GM18520 (cell line): ENCODE results near the gene ARHGEF12.
"Not testable (repeated sequence)": the region's sequence is repeated elsewhere in the genome, so short reads cannot be mapped to it uniquely, and the experiment has no call there.

Experiments
- ATAC-seq: cut with Tn5 transposase; IDR thresholded peaks from one replicate; pipeline ENCODE4 v1.9.1; 2021; ENCODE audit not compliant: unreplicated experiment

Gene ARHGEF12

DNA sequence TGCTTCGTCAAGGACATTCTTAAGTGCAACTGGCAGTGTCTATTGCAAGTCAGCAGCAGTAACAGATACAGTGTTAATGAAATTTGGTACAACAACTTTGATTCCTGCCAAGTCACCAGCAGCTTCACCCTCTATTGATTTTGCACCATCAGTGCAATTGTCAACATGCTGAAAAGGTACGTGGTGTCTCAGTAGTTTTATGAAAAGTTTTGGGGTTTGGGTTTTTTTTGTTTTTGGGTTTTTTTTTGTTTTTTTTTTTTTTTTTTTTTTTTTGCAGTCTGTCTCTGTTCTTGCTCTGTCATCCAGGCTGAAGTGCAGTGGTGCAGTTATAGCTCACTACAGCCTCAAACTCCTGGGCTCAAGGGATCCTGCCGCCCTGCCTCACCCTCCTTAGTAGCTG, 156.3 kb downstream of the ARHGEF12 start:
- no peak for ATAC-seq

DNA sequence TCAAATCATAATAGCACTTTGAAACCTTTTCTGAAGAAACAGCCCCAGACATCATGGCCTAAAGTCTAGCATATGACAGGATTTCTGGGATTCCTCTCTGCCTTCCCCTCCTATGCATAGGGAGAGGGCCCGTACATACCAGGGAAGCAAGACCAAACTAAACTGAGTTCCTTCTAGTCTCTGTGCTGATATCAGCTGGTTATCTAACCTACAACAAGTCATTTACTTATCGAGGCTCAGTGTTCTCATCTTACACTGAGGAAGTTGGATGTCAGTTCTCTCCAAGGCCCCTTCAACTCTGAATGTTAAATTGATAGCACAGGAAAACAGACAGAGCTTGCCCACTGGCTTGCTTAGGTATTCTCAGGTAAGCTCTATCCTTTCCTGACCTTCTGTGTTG, 158.4 kb downstream of the ARHGEF12 start:
- no peak for ATAC-seq

DNA sequence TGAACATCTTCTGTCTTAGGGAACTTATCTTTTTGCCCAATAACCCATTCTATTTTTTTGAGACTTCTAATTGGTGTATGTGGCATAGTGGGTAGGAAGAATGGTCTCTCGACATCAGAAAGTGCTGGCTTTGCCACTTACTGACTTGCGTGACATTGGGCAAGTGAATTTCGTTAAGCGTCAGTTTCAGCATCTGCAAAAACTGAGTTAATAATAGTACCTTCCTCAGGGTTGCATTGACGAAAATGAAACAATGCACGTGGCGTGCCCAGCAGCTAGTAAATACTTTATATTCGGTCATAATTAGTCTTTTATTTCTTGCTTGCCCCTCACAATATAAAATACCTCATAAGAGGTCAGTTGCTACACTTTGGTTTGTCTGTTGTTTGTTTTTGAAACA, 162.9 kb downstream of the ARHGEF12 start:
- no peak for ATAC-seq

DNA sequence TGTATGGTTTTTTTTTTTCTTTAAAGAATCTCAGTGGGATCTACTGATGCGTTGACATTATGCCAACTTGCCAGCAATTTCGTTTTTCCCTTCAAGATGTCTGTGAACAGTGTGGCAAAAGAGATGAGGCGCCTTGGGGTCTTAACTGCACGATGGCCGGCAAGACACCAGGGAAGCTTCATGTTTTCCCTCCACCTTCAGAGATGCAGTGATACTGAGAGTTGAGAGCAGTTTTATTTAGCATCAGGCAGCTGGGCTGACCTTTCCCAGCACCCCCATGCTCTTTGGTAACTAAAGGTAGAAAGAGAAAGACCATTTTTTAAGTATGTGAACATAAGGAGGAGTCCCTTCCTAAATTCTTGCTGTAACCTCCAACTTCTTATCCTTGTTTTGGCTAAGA, 163.6 kb downstream of the ARHGEF12 start:
- no peak for ATAC-seq

DNA sequence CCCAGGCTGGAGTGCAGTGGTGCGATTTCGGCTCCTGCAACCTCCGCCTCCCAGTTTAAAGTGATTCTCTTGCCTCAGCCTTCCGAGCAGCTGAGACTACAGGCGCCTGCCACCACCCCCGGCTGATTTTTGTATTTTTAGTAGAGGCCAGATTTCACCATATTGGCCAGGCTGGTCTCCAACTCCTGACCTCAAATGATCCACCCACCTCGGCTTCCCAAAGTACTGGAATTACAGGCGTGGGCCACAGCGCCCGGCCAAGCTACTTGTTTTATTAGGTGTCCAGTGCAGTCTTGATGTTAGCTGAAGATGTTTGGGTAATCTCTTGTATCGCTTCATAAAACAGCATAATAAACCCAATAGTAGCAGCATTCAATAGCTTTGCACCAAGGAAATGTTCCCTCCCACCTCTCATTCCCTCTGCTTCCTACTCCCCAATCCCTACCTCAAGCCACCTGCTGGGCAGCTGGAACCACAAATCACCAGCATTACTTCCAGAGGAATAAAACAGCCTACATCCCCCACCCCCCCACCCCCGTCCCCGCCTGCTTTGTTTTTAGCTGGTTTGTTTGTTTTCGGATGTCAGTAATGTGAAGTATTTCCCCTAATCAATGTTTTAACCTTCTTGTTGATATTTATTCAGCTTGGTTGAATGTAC, 164.3 kb downstream of the ARHGEF12 start:
- ATAC-seq, result no peak

DNA sequence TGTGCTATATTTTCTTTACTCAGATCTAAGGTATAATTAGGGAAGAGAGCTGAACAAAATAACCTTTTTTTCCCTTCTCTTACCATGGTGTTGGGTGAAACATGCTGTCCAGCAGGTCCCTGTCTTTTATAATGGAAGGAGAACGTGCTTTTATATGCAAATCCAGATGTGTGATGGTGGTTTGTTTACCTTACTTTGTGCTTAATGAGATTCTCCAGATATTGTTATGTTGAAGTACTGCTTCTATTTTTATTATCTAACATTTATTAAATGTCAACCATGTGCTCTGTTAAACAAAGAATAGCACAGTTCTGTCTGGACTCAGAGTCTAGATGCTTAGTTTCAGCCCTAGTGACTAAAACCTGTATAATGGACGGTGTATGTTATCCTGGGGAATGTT, 165.2 kb downstream of the ARHGEF12 start:
- no peak for ATAC-seq

DNA sequence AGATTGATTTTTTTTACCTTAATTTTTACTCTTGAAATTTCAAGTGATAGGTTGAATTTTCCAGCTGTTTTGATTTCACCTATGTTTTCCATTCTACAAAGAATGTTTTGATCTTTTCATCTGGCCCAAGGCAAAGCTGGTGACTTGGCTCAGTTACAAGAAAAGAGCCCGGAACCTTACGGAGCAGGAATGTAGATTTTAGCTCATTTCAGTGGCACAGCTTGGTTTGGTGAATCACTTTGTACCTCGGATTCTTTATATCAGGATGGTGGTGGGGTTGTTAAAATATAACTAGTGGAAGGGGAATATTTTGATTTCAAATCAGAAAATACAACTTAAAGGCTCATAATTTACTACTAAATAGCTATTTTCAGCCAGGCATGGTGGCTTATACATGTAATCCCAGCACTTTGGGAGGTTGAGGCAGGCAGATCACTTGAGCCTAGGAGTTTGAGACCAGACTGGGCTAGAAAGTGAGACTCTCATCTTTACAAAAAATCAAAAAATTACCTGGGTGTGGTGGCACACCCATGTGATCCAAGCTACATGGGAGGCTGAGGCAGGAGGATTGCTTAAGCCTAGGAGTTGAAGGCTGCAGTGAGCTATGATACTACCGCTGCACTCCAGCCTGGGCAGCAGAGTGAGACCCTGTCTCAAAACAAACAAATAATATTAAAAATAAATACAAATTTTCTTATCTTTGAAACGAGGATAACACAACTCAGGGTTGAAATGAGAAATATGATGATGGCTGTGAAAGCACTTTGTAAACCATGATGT, 166.0 kb downstream of the ARHGEF12 start:
- ATAC-seq, result no peak

DNA sequence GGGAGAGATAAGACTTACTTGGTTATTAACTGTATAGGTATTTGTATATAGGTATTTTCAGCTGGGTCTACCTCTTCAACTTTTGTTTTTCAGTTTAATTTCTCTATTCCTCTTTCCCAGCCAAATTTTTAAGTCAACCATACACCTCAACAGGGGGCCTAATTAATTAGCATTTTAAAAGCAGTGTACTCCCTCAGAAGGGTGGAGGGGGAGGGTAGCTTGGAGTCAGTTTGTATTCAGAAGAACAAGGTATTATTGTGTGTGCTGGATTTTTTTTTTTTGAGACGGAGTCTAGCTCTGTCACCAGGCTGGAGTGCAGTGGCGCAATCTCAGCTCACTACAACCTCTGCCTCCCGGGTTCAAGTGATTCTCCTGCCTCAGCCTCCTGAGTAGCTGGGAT, 167.3 kb downstream of the ARHGEF12 start:
- not testable (repeated sequence) for ATAC-seq

DNA sequence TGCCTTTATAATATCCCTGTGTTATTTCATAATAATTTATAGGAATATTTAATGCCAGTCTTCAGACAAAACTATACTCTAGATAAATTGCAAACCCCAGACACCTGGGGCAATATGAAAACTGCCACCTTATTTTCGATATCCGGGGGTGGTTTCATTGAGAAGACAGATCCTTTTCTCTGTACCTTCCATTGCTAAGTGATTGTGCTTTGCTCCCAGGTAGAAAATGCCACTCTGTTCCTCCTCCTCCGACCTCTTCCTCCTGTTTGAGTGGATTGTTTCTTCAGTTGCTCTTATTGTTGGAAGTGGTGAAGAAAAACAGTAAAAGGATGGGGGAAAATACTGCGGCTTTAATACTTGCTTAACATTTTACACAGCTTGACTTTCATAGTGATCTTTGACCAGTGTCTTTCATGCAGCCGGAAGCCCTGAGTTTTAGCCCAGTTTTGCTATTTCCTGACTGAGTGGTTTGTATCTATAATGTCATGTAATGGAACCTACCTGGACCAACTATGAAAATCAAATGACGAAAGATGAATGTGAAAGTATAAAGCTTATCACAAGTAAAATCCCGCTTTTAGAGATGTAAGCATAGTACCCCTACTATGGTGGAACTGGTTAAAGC, 169.7 kb downstream of the ARHGEF12 start:
- no peak for ATAC-seq

DNA sequence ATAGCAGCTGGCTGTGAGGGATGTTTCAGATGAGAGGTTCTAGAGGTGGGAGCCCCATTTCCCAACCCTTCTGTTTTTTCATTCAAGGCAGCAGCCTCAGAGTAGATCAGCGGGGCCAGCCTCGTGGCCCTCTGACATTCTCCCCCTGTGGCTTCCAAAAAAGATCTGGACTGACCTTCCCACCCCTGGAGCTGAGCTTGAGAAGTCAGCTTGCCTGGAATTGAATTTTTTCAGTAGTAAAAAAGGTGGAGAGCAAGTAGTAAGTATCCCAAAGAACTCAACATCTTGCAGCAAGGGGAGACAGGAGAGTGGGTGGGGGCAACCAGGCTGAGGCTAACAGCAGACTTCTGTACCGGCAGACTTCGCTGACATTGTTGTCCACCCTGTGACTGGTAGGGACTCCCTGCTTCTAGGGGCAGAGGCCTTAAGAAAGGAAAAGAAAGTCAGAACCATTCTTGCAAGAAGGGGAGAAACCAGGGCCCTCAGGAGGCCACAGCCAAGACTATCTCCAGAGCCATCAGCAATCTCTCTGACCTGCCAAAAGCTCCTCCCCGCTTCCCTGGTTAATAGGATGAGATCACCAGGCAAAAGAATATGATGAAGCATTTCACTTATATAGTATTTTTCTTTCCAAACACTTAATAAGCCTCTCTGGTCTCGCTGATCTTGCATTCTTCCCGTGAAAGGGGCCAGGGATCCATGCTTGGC, 173.3 kb downstream of the ARHGEF12 start:
- no peak for ATAC-seq

DNA sequence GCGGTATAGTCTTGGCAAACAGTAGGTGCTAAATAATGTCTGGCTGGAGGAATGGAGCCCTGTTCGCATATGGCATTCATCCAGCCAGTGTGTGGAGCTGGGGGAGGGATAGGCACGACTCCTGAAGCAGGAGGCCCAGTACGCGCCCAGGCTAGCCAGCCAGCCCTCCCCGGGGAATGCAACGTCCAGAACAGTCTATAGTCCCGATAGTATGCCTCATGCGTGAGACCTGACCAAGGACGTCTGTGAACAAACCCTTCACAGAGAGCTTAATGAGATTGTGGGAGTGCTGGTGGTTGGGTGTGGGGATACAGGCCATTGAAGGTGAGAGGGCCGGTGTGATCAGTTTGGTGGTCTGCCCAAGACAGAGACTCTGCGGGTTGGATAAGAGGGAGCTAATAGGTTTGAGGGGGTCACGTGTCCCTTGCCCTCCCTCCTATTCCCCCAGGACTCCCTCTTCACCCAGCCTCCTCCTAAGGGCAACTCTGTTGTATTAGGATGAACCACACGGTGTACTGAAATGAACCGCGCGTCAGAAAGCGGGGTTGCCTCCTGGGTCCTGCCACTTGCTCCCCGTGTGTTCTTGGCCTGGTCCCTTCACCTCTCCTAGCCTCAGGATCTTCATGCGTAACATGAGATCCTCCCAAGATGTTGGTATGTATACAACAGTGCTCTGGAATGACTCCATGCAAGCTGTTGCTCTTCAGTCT, 174.3 kb downstream of the ARHGEF12 start:
- ATAC-seq, result no peak

DNA sequence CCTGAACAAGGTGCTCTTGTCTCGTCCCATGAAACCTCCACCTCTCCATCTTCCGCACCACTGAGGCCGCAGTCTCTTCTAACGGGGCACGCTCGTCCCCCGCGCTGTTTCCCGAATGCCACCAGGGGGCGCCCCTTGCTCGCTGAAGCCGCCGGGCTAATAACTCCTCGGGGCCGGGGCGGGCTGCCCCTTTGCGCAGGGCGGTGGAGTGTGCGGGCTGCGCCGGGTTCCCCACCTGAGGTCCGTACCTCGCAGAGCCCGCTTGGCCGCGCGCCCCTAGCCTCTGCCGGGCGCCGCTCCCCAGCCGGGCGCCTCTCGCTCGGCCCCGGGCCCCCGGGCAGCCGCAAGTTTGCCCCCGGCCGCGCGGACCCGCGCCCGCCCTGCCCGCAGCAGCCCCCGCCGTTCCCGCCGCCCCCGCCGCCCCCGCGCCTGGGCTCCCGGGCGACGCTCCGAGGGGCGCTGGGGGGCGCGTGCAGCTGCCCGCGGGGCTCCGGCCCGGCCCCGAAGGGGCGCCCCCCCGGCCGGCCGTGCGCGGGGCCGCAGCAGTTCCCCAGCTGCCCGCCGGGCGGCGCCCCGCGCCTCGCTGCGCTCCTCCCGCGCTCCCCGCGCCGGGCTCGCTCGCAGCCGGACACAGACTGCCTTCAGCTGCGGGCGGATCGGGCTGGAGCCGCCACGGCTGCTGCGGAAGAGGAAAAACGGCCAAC, 175.1 kb downstream of the ARHGEF12 start, which contains the start of gene GRIK4:
TSS of gene GRIK4 (plus strand) at position 633 of the 704 bp plus-strand sequence. CDS start 148,571 bp downstream, outside the sequence.
- no peak for ATAC-seq

DNA sequence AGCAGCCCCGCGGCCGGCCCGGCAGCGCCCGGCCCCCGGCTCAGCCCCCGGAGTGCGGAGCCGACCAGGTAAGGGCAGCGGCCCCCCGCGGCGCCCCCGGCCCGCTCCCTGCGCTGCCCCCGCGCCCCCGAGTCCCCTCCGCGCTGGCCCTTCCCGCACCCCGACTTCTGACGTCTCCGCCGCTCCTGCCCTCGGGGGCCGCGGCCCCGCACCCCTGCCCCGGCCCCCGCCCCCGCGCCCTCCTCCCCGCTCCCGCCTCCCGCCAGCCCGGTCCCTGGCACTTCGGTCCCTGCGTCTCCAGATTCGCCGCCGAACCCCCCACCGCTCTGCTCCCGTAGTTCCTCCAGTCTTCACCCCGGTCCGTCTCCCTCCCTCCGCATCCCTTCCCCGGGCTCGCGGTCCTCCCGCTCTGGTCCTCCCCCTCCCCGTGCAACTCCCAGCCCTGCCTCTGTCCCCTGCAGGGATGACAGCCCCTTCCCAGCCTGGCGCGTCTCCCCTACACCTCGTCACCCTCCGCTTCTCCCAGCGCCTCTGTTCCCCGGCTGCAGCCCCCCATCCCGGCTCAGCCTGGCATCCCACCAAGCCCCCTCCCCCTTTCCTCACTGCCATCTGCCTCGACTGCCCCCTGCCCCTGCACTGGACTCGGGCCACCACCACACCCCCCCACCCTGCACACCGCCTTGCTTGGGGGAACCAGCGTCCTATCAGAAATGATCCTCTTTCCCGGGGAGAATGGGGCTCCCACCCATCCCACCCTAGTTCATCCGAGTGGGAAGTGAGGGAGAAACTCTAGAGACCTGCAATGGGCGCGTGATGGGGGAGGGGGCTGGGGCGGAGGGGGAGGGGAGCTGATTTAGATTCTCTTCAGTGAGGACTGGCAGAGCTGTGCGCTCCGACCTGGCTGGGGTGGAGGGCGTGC, 175.9 kb downstream of the ARHGEF12 start:
- no peak for ATAC-seq

DNA sequence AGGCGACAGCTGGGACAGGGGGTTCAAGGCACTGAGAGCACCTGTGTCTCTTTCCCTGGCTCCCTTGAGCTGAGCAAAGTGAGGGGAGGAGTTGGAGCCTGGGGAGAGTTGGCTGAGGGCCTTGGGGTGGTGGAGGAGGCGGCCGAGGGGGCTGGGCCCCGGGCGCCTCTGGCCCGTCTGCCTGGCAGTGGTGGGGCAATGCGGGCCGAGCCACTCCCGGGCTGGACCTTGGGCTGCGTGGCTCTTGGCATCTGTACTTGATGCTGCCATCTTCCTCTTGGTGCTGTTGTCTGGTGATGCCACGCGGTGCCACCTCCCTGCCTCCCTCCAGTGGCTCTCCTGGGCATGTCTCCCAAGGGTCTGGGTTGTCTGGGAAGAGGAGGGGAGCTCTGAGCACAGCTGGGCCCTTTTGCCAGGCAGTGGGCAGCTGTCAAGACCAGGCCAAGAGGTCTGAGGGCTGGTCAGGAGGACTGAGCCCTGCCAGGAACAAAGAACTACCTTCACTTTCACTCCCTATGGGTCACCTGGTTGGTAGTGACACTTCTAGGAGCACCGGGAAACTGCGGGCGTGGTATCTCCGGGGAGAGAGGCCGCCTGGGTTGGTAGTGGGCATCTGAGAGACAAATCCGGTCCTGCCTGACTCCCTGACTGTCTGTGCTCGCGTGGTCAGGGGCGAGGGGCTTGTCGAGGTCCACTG, 176.7 kb downstream of the ARHGEF12 start:
- ATAC-seq, result no peak

DNA sequence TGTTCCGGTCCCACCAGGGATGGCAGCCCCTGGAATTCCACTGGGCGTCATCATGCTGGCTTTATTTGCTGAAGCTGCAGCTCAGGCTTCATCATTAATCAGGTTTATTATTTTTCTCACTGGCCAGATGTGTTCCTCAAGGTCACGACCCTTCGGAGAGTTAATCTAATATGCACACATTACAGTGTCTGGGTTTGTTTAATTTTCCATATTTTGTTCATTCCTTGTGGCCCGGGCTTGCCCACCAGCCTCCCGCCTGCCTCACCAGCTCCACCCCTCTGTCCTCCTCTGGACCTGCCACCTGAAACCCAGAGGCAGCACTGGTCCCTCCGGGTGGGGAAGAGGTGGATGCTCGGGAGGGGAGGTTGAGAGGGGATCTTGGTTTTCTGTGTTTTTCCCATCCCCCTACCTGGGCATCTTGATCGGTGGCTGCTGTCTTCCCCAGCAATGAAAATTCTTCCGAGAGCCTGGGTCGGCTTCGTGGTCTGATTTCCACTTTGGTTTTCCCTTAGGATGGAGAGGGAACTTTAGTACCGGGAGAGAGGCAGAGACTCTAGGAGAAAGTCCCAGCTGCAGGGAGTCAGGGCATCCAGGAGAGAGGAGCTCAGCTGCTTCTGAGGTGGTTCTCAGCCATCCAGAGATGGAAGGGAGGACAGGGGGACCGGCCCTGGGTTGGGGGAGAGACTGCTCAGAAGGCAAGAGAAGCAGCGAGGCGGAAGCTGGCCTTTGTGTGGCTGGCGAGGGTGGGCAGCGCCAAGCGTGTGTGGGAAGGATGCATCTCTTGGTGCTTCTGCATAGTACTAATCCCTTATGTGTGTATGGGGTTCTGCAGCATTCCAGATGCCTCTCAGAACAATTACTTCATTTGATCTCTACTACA, 177.5 kb downstream of the ARHGEF12 start:
- no peak for ATAC-seq

DNA sequence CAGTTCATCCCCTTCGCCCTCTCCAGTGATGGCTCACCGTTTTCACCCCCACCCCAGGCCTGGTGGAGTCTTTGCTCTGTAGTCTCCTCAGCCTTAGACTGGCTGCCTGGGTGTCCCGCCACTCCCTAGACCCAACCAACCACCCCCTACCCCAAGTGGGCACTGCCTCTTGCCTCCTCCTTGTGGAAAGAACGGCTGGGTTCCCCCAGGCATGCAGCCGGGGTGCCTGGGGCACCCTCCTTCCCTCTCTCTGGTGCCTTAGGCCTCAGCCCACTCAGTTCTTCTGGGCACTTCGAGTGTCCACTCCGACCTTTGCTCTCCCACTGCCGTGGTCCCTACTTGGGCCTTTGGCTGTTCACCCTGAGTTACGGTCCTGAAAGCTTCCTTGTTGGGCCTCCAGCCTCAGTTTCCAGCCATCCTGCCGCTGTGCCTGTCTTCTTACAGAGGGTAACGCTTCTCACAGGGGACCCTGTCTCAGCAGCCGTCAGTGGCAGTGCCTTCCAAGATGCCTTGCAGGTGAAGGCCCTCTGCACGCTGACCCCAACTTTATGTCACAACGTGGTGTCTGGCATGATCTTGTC, 178.4 kb downstream of the ARHGEF12 start:
- no peak for ATAC-seq

DNA sequence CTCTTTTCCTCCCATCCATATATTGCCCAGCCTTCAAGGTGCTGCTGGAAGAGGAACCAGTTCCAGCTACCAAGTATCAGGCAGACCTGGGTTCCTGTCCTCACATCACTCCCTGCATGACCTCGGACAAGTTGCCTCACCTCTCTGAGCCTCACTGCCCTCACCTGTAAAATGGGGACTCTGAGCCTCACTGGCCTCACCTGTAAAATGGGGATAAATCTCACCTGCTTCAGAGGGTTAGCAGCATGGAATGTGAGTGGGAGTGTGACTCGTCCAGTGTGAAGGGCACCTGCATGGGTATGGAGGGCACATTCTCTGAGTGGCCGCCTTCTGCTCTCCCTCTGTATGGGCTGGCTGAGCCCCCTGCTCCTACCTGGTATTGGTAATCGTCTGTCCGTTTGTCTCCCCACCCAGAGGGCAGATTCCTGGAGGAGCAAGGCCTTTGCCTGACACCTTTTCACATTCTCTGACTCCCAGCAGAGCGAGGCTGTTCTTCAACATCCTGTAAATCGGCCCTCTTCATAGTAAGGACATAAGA, 179.0 kb downstream of the ARHGEF12 start:
- no peak for ATAC-seq
